Measurements from ENCODE around the gene C2CD4C.
"Not testable (repeated sequence)": the region's sequence is repeated elsewhere in the genome, so short reads cannot be mapped to it uniquely, and the experiment has no call there.

C2CD4C gene

DNA sequence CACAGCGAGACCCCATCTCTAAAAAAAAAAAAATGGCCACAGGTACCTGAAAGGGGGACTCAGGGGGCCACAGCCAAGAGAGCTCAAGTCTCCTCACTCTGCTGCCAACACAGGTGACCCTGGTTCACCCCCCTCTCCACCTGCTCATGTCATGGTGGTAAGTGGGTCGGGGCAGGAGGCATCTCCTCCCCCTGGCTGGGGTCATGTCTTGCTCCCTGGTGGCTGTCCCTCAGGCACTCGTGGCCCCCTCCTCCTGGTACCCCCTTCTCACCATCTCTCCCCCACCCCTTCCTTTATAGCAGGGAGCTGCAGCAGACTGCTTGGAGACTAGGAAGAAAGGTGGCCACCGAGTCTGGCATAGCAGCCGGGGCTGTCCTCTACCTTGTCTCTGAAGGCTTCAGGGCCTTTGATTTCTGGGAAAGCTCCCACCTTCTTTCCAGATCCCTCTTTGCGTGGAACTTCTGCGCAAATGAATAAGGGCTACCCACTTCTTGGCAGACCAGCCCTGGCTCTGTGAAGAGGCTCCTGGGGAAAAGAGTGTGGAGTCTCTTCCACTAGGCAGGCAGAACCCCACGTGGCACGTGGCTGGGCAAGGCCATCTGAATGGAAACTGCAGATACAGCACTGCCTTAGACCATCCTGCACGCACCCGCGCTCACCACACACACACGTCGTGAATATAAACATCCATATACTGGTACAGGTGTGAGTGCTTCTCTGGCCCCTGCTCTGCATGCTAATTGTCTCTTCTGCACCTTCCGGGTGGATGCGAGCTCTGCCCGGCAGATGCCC, 44.3 kb downstream of the C2CD4C start:
- H3K4me3 ChIP-seq (ENCODE audit: low read length): no peak overlapping the region
- no peak for DNase-seq (ENCODE audit: low read depth)
- TF ChIP-seq, protein P1, sequence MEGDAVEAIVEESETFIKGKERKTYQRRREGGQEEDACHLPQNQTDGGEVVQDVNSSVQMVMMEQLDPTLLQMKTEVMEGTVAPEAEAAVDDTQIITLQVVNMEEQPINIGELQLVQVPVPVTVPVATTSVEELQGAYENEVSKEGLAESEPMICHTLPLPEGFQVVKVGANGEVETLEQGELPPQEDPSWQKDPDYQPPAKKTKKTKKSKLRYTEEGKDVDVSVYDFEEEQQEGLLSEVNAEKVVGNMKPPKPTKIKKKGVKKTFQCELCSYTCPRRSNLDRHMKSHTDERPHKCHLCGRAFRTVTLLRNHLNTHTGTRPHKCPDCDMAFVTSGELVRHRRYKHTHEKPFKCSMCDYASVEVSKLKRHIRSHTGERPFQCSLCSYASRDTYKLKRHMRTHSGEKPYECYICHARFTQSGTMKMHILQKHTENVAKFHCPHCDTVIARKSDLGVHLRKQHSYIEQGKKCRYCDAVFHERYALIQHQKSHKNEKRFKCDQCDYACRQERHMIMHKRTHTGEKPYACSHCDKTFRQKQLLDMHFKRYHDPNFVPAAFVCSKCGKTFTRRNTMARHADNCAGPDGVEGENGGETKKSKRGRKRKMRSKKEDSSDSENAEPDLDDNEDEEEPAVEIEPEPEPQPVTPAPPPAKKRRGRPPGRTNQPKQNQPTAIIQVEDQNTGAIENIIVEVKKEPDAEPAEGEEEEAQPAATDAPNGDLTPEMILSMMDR (conservative IDR thresholded peaks at IDR 0.05; ENCODE audit: low read depth, low read length): no peak

DNA sequence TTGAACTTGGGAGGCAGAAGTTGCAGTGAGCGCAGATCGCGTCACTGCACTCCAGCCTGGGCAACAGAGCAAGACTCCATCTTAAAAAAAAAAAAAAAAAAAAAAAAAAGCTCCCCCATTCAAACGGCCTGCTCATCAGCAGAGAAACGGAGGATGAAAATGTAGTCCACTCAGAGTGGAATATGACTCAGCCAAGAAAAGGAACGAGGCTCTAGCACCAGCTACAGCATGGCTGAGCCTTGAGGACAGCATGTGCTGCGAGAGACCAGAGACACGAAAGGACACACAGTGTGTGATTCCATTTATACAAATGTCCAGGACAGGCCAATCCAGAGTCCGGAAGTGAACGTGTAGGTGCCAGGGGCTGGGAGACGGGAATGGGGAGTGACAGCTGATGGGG, 46.3 kb downstream of the C2CD4C start:
- H3K4me3 ChIP-seq (ENCODE audit: low read length): no peak overlapping the region

DNA sequence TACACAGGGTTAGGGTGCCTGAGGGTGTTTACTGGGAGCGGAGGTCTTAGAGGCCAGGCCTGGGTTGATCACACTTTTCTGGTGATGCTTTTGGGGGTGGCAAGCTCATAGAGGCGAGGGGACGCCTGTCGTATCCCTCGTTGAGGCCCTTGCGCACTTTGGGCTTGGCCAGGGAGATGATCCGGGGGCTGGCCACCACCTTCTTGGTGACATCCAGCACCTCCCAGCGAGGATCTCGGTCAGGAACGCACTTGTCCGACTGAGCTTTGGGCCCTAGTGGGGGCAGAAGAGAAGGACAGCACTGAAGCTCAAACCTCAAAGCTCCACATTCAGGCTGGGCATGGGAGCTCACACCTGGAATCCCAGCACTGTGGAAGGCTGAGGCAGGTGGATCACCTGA, 46.8 kb downstream of the C2CD4C start:
- TF ChIP-seq, protein P1 (conservative IDR thresholded peaks at IDR 0.05; ENCODE audit: low read depth, low read length): no peak
- no peak overlapping the region for H3K4me3 ChIP-seq (ENCODE audit: low read length)
- no peak for DNase-seq (ENCODE audit: low read depth)

More for the DNA sequence above, 46.3 kb downstream of the C2CD4C start:
- TF ChIP-seq, protein P1 (conservative IDR thresholded peaks at IDR 0.05; ENCODE audit: low read depth, low read length): no peak
- no peak for DNase-seq (ENCODE audit: low read depth)

DNA sequence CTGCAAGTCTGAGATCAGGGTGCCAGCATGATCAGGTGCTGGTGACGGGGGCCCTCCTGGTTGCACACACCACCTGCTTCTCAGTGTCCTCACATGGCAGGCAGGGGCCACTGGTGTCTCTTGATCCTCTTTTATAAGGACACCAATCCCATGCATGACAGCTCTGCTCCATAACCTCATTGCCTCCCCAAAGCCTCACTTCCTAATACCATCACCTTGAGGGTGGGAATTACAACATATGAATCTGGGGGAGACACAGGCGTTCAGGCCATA, 49.4 kb downstream of the C2CD4C start:
- TF ChIP-seq, protein P1 (conservative IDR thresholded peaks at IDR 0.05; ENCODE audit: low read depth, low read length): no peak
- DNase-seq (ENCODE audit: low read depth): no peak
- H3K4me3 ChIP-seq (ENCODE audit: low read length): no peak overlapping the region

DNA sequence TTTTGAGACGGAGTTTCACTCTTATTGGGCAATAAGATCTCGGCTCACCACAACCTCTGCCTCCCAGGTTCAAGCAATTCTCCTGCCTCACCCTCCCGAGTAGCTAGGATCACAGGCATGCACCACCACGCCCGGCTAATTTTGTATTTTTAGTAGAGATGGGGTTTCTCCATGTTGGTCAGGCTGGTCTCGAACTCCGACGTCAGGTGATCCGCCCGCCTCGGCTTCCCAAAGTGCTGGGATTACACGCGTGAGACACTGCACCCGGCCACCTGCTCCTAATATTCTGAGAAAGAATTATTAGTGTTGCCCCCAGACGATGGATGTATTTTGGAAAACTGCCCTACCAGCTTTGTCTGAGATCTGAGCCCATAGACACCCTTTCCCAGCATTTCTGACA, 53.4 kb downstream of the C2CD4C start:
- DNase-seq (ENCODE audit: low read depth); H3K4me3 ChIP-seq (ENCODE audit: low read length): not testable (repeated sequence)

Measured in retinal pigment epithelial cell (primary cell).